ENCODE data around the gene RIOK3.

Gene RIOK3

GRCh38 chr18:23531912-23532311 lies 78.8 kb downstream of the RIOK3 start:
- no peak for DNase-seq

All from inflammatory macrophage treated with lipopolysaccharide for 4 hours (primary cell).